ENCODE measurements around the gene CDH2. TPM values are rescaled to one million over a fixed set of nuclear protein-coding genes. Genes with fewer than 3 reads are reported as not detected.

Gene CDH2
- total RNA-seq, 4 donors from 2014 or later = 9.8 to 52.9 (median 17.8) TPM

DNA sequence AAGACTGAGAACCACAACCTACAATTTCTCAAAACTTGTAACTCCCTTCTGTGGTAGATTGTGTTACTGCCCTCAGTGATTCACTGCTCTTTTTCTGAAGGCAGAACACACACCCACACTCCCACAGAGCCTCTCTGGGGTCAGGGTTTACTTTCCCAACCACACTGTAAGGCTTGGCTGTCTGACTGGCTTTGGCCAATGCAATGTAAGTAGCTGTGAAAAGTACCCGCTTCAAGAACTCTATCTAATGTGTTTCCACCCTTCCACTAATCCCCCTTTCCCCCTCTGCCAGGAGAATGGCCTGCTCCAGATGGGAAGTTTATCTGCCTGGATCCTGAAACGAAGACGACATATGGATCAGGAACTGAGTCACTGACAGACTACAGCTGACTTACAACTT is 222.7 kb downstream of the CDH2 start:
- no peak for ATAC-seq
- Histone ChIP-seq H3K4me3 (no peak overlapping the region), H3K27me3 (no peaks in the 10 kb centered on the region), H3K36me3 (no peaks in the 10 kb centered on the region), H3K27ac (no peak overlapping the region), H3K4me1 (no peaks in the 10 kb centered on the region), H3K9me3 (no peaks in the 10 kb centered on the region)
- TF ChIP-seq, protein P1, sequence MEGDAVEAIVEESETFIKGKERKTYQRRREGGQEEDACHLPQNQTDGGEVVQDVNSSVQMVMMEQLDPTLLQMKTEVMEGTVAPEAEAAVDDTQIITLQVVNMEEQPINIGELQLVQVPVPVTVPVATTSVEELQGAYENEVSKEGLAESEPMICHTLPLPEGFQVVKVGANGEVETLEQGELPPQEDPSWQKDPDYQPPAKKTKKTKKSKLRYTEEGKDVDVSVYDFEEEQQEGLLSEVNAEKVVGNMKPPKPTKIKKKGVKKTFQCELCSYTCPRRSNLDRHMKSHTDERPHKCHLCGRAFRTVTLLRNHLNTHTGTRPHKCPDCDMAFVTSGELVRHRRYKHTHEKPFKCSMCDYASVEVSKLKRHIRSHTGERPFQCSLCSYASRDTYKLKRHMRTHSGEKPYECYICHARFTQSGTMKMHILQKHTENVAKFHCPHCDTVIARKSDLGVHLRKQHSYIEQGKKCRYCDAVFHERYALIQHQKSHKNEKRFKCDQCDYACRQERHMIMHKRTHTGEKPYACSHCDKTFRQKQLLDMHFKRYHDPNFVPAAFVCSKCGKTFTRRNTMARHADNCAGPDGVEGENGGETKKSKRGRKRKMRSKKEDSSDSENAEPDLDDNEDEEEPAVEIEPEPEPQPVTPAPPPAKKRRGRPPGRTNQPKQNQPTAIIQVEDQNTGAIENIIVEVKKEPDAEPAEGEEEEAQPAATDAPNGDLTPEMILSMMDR (IDR thresholded peaks at IDR 0.05) = no peak
- no peak for TF ChIP-seq EP300 (IDR thresholded peaks at IDR 0.05)
- WGBS, 2 donors (ENCODE audit: low coverage in 1 of 2) = 62 to 83% methylated on average over 1 to 3 of the region's 3 CpGs

DNA sequence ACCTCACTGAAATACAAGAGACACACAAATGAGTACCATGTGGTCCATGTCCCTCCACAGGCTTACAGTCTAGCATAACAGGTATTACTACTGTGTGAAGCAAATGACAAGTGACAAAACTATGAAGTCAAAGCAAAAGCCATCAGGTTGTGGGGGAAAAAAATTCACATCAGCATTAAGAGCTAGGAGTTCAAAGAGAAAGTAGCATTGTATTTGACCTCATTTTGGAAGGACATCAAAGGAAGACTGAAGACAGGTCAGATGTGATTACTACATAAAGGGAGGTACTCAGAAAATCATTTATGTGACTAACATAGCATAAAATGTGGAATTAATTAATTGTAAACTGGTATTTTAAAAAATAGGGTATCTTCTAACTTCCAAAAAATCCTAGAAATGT is 224.2 kb downstream of the CDH2 start:
- no peak overlapping the region for H3K27ac ChIP-seq
- H3K27me3 ChIP-seq = no peaks in the 10 kb centered on the region
- H3K9me3 ChIP-seq = no peaks in the 10 kb centered on the region
- ATAC-seq = no peak
- no peak overlapping the region for H3K4me3 ChIP-seq
- no peaks in the 10 kb centered on the region for H3K36me3 ChIP-seq
- TF ChIP-seq POLR2AphosphoS5 (IDR thresholded peaks at IDR 0.05) (no peak), POLR2A (IDR thresholded peaks at IDR 0.05) (no peak), EP300 (IDR thresholded peaks at IDR 0.05) (no peak)
- TF ChIP-seq, protein P1 (IDR thresholded peaks at IDR 0.05) = no peak
- no peaks in the 10 kb centered on the region for H3K4me1 ChIP-seq

DNA sequence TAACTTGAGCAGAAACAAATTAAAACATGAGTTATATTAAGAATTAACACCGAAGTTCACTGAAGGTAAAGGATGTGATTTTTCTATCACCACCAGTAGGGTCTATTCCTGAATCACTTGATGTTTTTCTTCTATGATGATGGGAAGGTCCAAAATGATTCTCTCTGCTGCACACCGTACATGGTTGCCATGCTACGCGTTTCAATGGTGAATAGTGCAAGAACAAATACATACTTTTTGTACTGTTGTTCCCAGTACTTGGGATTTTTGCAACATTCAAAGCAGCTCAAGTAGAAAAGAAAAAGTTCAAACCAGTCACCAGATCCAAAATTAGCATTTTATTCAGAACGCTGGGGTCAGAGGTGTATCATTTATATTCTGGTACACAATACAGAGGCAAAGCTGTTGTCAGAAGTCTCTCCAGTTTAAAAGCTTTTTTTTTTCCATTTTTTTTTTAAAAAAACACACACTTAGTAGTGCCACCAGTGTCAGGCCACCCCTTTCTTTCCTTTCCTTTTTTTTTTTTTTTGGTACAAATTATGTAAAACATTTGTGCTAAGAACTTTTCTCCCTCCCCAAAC is 226.2 kb downstream of the CDH2 start:
- no peaks in the 10 kb centered on the region for H3K9me3 ChIP-seq
- TF ChIP-seq EP300 (IDR thresholded peaks at IDR 0.05) (no peak), POLR2A (IDR thresholded peaks at IDR 0.05) (no peak), POLR2AphosphoS5 (IDR thresholded peaks at IDR 0.05) (no peak)
- TF ChIP-seq, protein P1 (IDR thresholded peaks at IDR 0.05) = no peak
- no peaks in the 10 kb centered on the region for H3K4me1 ChIP-seq
- no peak overlapping the region for H3K4me3 ChIP-seq
- H3K27me3 ChIP-seq = no peaks in the 10 kb centered on the region
- ATAC-seq = no peak
- 71 to 80% methylated on average over 5 of the region's 5 CpGs for WGBS, 2 donors (ENCODE audit: low coverage in 1 of 2)
- H3K36me3 ChIP-seq = no peaks in the 10 kb centered on the region
- no peak overlapping the region for H3K27ac ChIP-seq

DNA sequence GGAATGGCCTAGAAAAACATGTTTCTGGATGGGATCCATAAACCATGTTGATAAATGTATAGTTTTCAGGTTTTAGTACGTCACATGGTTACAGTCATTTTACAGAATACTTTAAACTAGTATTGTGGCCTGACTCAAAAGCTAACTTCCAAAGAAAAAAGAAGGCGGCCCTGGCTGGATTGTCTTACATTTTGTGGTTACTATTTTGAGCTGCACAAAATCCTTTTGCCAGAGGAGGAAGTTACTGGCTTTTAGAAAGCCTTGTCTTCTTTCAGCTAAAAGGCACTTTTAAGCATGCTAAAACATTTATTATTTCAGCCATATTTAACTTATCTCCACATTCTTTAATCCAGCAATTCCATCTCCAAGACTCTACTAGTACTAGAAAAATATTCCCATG is 227.9 kb downstream of the CDH2 start:
- 75 to 77% methylated on average over 2 of the region's 2 CpGs for WGBS, 2 donors (ENCODE audit: low coverage in 1 of 2)

DNA sequence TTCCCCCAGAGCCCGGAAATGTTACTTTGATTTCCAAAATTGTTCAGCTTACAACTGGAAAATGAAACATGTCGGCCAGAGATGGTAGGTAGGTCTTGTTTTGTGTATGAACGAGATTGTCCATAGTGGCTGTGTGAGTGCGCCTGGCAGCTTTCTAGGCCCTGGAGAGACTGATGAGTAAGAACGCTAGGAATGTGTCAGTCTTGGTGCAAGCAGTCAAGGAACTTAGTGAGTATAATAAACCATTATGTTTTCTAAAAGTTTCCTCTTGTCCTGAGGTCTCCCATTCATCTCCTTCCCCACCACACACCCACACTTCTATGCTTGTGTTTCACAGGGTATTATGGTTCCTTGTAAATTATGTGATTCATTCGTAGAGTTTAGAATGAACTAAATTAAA is 234.2 kb downstream of the CDH2 start:
- TF ChIP-seq EP300 (IDR thresholded peaks at IDR 0.05) = no peak
- TF ChIP-seq, protein P1 (IDR thresholded peaks at IDR 0.05) = no peak
- TF ChIP-seq POLR2AphosphoS5 (IDR thresholded peaks at IDR 0.05) = no peak
- no peak for TF ChIP-seq POLR2A (IDR thresholded peaks at IDR 0.05)
- no peak overlapping the region for H3K27ac ChIP-seq
- no peak overlapping the region for H3K4me3 ChIP-seq
- H3K36me3 ChIP-seq = no peaks in the 10 kb centered on the region
- H3K27me3 ChIP-seq = no peaks in the 10 kb centered on the region
- 64 to 74% methylated on average over 6 of the region's 6 CpGs for WGBS, 2 donors (ENCODE audit: low coverage in 1 of 2)
- H3K4me1 ChIP-seq = no peaks in the 10 kb centered on the region
- no peak for ATAC-seq
- H3K9me3 ChIP-seq = no peaks in the 10 kb centered on the region

More for the DNA sequence above, 227.9 kb downstream of the CDH2 start:
- no peak overlapping the region for H3K4me3 ChIP-seq
- ATAC-seq = no peak
- no peaks in the 10 kb centered on the region for H3K27me3 ChIP-seq
- no peak overlapping the region for H3K27ac ChIP-seq
- no peaks in the 10 kb centered on the region for H3K36me3 ChIP-seq
- TF ChIP-seq EP300 (IDR thresholded peaks at IDR 0.05) = no peak
- no peak for TF ChIP-seq POLR2AphosphoS5 (IDR thresholded peaks at IDR 0.05)
- H3K9me3 ChIP-seq = no peaks in the 10 kb centered on the region
- H3K4me1 ChIP-seq = no peaks in the 10 kb centered on the region

Measured in gastroesophageal sphincter (tissue), 4 donors.